Stomach (tissue), 9 donors: ENCODE data around the gene TMEM271. TPM values are rescaled to one million over a fixed set of nuclear protein-coding genes. Genes with fewer than 3 reads are reported as not detected.

Experiments used
- DNase-seq, 2 donors: peaks; one replicate each; pipeline versions ENCODE4 v3.0.0 to v3.0.0-alpha.2; 2013 to 2019
- H3K27ac ChIP-seq, 5 donors: fragments of 200-600 bp in 4 of 5; sonication (generic) in 4 of 5; one replicate each; pipeline ENCODE4 v1.5.1; 2013 to 2019; ENCODE audit warnings: mild to moderate bottlenecking in 1 of 5, moderate library complexity in 1 of 5
- H3K27me3 ChIP-seq, 3 donors: fragments of 200-600 bp; sonication (generic); one replicate each; pipeline ENCODE4 v1.5.1; 2017 to 2019; ENCODE audit warnings: mixed run types in 1 of 3
- H3K36me3 ChIP-seq, 4 donors: fragments of 200-600 bp; sonication (generic); 1 replicate in 3 of 4; 2 replicates in 1 of 4; pipeline ENCODE4 v1.5.1; 2016 to 2019
- H3K4me1 ChIP-seq, 4 donors: fragments of 200-600 bp; sonication (generic); one replicate each; pipeline ENCODE4 v1.5.1; 2016 to 2019
- H3K4me3 ChIP-seq, 4 donors: fragments of 200-600 bp; sonication (generic) in 3 of 4; one replicate each; pipeline ENCODE4 v1.5.1; 2016 to 2019; ENCODE audit warnings: mild to moderate bottlenecking in 1 of 4
- H3K9me3 ChIP-seq, 4 donors: fragments of 200-600 bp; sonication (generic); one replicate each; pipeline ENCODE4 v1.5.1; 2016 to 2019
- EP300 ChIP-seq: sonication (generic); formaldehyde crosslinking; IDR thresholded peaks from one replicate; pipeline ENCODE4 v1.6.1; 2017; ENCODE audit warnings: antibody characterized with exemption
- POLR2A ChIP-seq, 4 donors: fragments of 450-650 bp; IDR thresholded peaks; one replicate each; pipeline ENCODE4 v1.6.1; 2016; ENCODE audit warnings: antibody characterized with exemption in 4 of 4, control low read depth in 2 of 4, mild to moderate bottlenecking in 1 of 4, moderate library complexity in 1 of 4
- POLR2AphosphoS5 ChIP-seq, 3 donors: sonication (generic); formaldehyde crosslinking; IDR thresholded peaks; one replicate each; pipeline ENCODE4 v1.6.1; 2016; ENCODE audit warnings: antibody characterized with exemption in 3 of 3
- WGBS, 5 donors: extraction: QIAGEN DNeasy Blood & Tissue Kit in 3 of 5; methylation state at CpG; one replicate each; pipeline versions ENCODE4 v1.1.5 to v1.1.7; 2013 to 2018; 5-methylcytosine and 5-hydroxymethylcytosine counted together
- intact Hi-C: fragments of 100-400 bp; cut with DNase I; formaldehyde crosslinking; loops from one replicate; pipeline ENCODE4 v1.15.1; 2023; ENCODE audit warnings: low total_unique reads
- polyA plus RNA-seq, 3 donors: library from polyadenylated mRNA; stranded (reverse); fragments of 200-250 nt; gene quantifications; one replicate each; pipeline ENCODE4 v1.2.3, GENCODE V29; 2013
- total RNA-seq, 5 donors: library from RNA; depleted of rRNA; stranded (reverse); fragments of >200 nt; gene quantifications; one replicate each; pipeline versions ENCODE4 v1.1.0 to v1.2.3, GENCODE V29; 2014 to 2016
- TF ChIP-seq, protein P1 (sequence below), 7 experiments: fragments of 450-650 bp in 4 of 7; fragments of 200-600 bp in 3 of 7; sonication (generic) in 3 of 7; IDR thresholded peaks; one replicate each; pipeline ENCODE4 v1.5.1; 2016 to 2019; ENCODE audit warnings: antibody characterized with exemption in 7 of 7, control low read depth in 2 of 7, mild to moderate bottlenecking in 1 of 7
- donor health status: healthy with polysubstance abuse.
- donor health status: Bipolar disorder and iron deficiency.
- donor health status: healthy.

Gene TMEM271
- total and polyA plus RNA-seq, 8 donors, result 0.03 TPM; not detected in 7

DNA sequence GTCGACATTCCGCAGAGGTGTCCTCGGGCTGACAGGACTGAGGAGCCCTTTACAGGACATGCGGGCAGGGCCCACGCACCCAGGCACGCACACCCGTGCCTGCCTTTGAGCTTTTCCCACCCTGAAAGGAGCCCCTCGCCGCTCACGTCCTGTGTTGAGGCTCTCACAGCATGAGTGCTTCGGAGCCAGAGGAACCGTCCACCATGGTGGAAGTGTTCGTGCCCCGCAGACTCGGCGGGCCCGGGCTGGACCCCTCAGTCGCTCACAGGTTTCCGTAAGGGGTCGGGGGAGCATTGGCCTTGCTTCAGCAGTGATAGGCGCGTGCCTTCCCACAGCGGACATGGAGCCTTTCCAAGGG lies 40.2 kb downstream of the TMEM271 start:
- intact Hi-C loops, result no loop called here
- TF ChIP-seq, protein P1, sequence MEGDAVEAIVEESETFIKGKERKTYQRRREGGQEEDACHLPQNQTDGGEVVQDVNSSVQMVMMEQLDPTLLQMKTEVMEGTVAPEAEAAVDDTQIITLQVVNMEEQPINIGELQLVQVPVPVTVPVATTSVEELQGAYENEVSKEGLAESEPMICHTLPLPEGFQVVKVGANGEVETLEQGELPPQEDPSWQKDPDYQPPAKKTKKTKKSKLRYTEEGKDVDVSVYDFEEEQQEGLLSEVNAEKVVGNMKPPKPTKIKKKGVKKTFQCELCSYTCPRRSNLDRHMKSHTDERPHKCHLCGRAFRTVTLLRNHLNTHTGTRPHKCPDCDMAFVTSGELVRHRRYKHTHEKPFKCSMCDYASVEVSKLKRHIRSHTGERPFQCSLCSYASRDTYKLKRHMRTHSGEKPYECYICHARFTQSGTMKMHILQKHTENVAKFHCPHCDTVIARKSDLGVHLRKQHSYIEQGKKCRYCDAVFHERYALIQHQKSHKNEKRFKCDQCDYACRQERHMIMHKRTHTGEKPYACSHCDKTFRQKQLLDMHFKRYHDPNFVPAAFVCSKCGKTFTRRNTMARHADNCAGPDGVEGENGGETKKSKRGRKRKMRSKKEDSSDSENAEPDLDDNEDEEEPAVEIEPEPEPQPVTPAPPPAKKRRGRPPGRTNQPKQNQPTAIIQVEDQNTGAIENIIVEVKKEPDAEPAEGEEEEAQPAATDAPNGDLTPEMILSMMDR (IDR thresholded peaks at IDR 0.05), result no peak
- TF ChIP-seq EP300, result no peak
- TF ChIP-seq POLR2AphosphoS5 (IDR thresholded peaks at IDR 0.05), result no peak
- TF ChIP-seq POLR2A (IDR thresholded peaks at IDR 0.05), result no peak

GRCh38 chr4:535181-535923 lies 40.7 kb downstream of the TMEM271 start:
- H3K27ac ChIP-seq, result no peak overlapping the region
- 95 to 97% (median 95%) methylated on average over 28 to 39 of the region's 39 CpGs for WGBS, 5 donors
- H3K27me3 ChIP-seq, result no peaks in the 10 kb centered on the region
- no peaks in the 10 kb centered on the region for H3K4me1 ChIP-seq
- TF ChIP-seq POLR2AphosphoS5 (IDR thresholded peaks at IDR 0.05), result no peak
- TF ChIP-seq, protein P1 (IDR thresholded peaks at IDR 0.05), result no peak
- no peak for TF ChIP-seq POLR2A (IDR thresholded peaks at IDR 0.05)
- no peak for TF ChIP-seq EP300
- peaks cover 0 to 31% (median 0%) of the 10 kb centered on the region in 4 donors for H3K9me3 ChIP-seq
- DNase-seq, result no peak
- H3K36me3 ChIP-seq, result peaks cover 53 to 92% (median 90%) of the 10 kb centered on the region in 4 donors
- no peak overlapping the region for H3K4me3 ChIP-seq
- intact Hi-C loops, result no loop called here

More for the DNA sequence above, 40.2 kb downstream of the TMEM271 start:
- Histone ChIP-seq H3K36me3 (peaks cover 49 to 87% (median 84%) of the 10 kb centered on the region in 4 donors), H3K4me1 (no peaks in the 10 kb centered on the region), H3K27ac (no peak overlapping the region), H3K4me3 (no peak overlapping the region), H3K9me3 (peaks cover 0 to 31% (median 0%) of the 10 kb centered on the region in 4 donors), H3K27me3 (no peaks in the 10 kb centered on the region)
- DNase-seq, result no peak
- WGBS, 5 donors, result 94 to 98% (median 96%) methylated on average over 23 of the region's 23 CpGs

DNA sequence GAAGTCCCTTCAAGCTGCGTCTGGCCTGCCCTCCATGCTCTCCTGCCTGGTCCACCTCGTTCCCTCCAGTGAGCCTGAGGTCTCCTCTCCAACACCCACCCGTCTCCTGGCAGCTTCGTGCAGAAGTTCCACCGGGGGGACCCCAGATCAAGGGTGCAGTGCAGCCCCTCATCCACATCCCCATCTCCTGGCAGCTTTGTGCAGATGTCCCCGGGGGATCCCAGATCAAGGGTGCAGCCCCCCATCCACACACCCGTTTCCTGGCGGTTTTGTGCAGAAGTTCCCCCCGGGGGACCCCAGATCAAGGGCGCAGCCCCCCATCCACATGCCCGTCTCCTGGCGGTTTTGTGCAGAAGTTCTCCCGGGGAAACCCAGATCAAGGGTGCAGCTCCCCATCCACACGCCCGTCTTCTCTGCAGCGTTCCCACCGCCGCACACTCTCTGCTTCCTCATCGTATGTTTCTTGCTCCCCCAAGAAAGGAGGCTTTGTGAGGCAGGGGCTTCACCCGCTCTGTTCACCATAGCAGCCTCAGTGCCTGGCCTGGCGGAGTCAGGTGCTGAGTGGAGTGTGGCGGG lies 41.4 kb downstream of the TMEM271 start:
- DNase-seq, result no peak
- H3K36me3 ChIP-seq, result peaks cover 60 to 97% (median 97%) of the 10 kb centered on the region in 4 donors
- H3K27me3 ChIP-seq, result no peaks in the 10 kb centered on the region
- H3K4me3 ChIP-seq, result no peak overlapping the region
- intact Hi-C loops, result no loop called here
- no peak for TF ChIP-seq POLR2A (IDR thresholded peaks at IDR 0.05)
- no peak for TF ChIP-seq POLR2AphosphoS5 (IDR thresholded peaks at IDR 0.05)
- no peak for TF ChIP-seq EP300
- TF ChIP-seq, protein P1 (IDR thresholded peaks at IDR 0.05), result no peak
- H3K9me3 ChIP-seq, result peaks cover 0 to 31% (median 0%) of the 10 kb centered on the region in 4 donors
- WGBS, 5 donors, result 94 to 97% (median 96%) methylated on average over 22 of the region's 22 CpGs
- no peaks in the 10 kb centered on the region for H3K4me1 ChIP-seq
- no peak overlapping the region for H3K27ac ChIP-seq

DNA sequence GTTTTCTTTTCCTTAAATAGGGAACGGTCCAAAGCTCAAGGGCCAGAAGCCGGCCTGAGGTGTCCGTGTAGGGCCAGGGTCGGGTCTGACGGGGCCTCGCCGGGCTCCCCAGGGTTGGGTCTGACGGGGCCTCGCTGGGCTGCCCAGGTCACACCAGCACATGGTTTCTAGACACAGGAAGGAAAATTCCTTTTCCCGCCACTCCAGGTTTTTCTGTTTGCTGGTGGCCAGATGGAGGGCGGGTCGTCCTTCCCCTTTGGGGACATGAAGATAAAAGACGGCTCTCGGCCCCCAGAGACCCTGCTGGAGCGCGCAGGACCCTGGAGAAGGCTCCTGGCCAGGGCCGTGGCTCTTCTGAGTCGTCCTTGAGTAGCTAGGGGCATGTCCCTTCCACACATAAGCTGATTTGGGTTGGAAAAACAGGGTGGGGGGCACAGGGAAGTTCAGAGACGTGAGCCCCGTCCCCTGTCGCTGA lies 42.0 kb downstream of the TMEM271 start:
- Histone ChIP-seq H3K36me3 (peaks cover 62 to 100% (median 96%) of the 10 kb centered on the region in 4 donors), H3K9me3 (peaks cover 0 to 31% (median 0%) of the 10 kb centered on the region in 4 donors), H3K4me3 (no peak overlapping the region), H3K4me1 (no peaks in the 10 kb centered on the region), H3K27ac (no peak overlapping the region), H3K27me3 (no peaks in the 10 kb centered on the region)
- intact Hi-C loops, result no loop called here
- TF ChIP-seq EP300, result no peak
- TF ChIP-seq, protein P1 (IDR thresholded peaks at IDR 0.05), result no peak
- TF ChIP-seq POLR2AphosphoS5 (IDR thresholded peaks at IDR 0.05), result no peak
- TF ChIP-seq POLR2A (IDR thresholded peaks at IDR 0.05), result no peak
- DNase-seq, result no peak
- 93 to 97% (median 95%) methylated on average over 19 to 21 of the region's 21 CpGs for WGBS, 5 donors
